Endodermal cell (in vitro differentiated cells): ENCODE data around the gene ATG10. TPM values are rescaled to one million over a fixed set of nuclear protein-coding genes. Genes with fewer than 3 reads are reported as not detected.
A peak's percentile ranks its signal among the peaks of the same experiment; 100 is the strongest.

ENCODE experiments used
- DNase-seq: peaks from one replicate; pipeline ENCODE4 v3.0.0-alpha.2; 2017
- H3K27ac ChIP-seq: 2 replicates; pipeline ENCODE4 v1.5.1; 2013; ENCODE audit warnings: mild to moderate bottlenecking, low read depth, low read length, moderate library complexity
- H3K27me3 ChIP-seq: 2 replicates; pipeline ENCODE4 v1.6.1; 2013; ENCODE audit warnings: mild to moderate bottlenecking, low read length, moderate library complexity; ENCODE audit not compliant: insufficient read depth, control insufficient read depth, poor library complexity, severe bottlenecking
- H3K36me3 ChIP-seq: 2 replicates; pipeline ENCODE4 v1.7.0; 2013; ENCODE audit warnings: mild to moderate bottlenecking, low read length, moderate library complexity; ENCODE audit not compliant: control insufficient read depth, insufficient read depth
- H3K4me1 ChIP-seq: one replicate; pipeline ENCODE4 v1.7.0; 2013; ENCODE audit warnings: low read length; ENCODE audit not compliant: control insufficient read depth, insufficient read depth
- H3K4me3 ChIP-seq: 2 replicates; pipeline ENCODE4 v1.5.1; 2013; ENCODE audit warnings: mild to moderate bottlenecking, low read length, moderate library complexity
- H3K9ac ChIP-seq: 2 replicates; pipeline ENCODE4 v1.6.1; 2013; ENCODE audit warnings: mild to moderate bottlenecking, low read length, moderate library complexity; ENCODE audit not compliant: poor library complexity, severe bottlenecking; ENCODE audit errors: extremely low read depth
- H3K9me3 ChIP-seq: 2 replicates; pipeline ENCODE4 v1.6.1; 2013; ENCODE audit warnings: mild to moderate bottlenecking, low read length, moderate library complexity; ENCODE audit not compliant: control insufficient read depth
- H3K27ac Mint-ChIP-seq: 2 replicates; pipeline ENCODE4 v1.8.0; 2020; ENCODE audit warnings: mixed read lengths
- H3K27me3 Mint-ChIP-seq: 2 replicates; pipeline ENCODE4 v1.8.0; 2021; ENCODE audit warnings: mild to moderate bottlenecking, mixed read lengths; ENCODE audit not compliant: insufficient read depth
- H3K36me3 Mint-ChIP-seq: 2 replicates; pipeline ENCODE4 v1.8.0; 2020; ENCODE audit warnings: low read depth, mixed read lengths
- H3K4me1 Mint-ChIP-seq: 2 replicates; pipeline ENCODE4 v1.8.0; 2020; ENCODE audit warnings: mixed read lengths
- H3K4me3 Mint-ChIP-seq: 2 replicates; pipeline ENCODE4 v1.8.0; 2020; ENCODE audit warnings: mild to moderate bottlenecking, moderate library complexity, mixed read lengths
- H3K9me3 Mint-ChIP-seq: 2 replicates; pipeline ENCODE4 v1.8.0; 2020; ENCODE audit warnings: mild to moderate bottlenecking, mixed read lengths
- CTCF ChIP-seq: fragments of 200-600 bp; sonication (generic); conservative IDR thresholded peaks from 2 replicates; pipeline ENCODE4 v1.5.0; 2021; ENCODE audit warnings: antibody characterized with exemption, mild to moderate bottlenecking
- WGBS, 2 experiments: methylation state at CpG; one replicate each; pipeline versions ENCODE4 v1.1.5 to v1.1.7; 2013; ENCODE audit warnings: missing lambda C conversion rate in 2 of 2, mixed read lengths in 1 of 2; ENCODE audit not compliant: insufficient coverage in 1 of 2, insufficient read length in 1 of 2; 5-methylcytosine and 5-hydroxymethylcytosine counted together
- total RNA-seq, 2 donors: library from RNA; stranded (reverse); fragmentation: NEBNext Ultra II Directional in 1 of 2; extraction: Animal tissue kit (Norgen Biotek cat#: 25700) in 1 of 2; gene quantifications; 2 replicates in 1 of 2; 3 replicates in 1 of 2; pipeline ENCODE4 v1.2.1, GENCODE V29; 2021

Gene ATG10
- total RNA-seq, 2 donors from 2014 or later, result 17.9 to 22.6 TPM

- Histone ChIP-seq H3K36me3 (no peaks in the 10 kb centered on the region), H3K9me3 (no peaks in the 10 kb centered on the region), H3K27me3 (no peaks in the 10 kb centered on the region), H3K27ac (no peak overlapping the region), H3K4me1 (no peaks in the 10 kb centered on the region), H3K4me3 (no peak overlapping the region), H3K9ac (no peak overlapping the region)
- H3K4me1 Mint-ChIP-seq, result peaks cover 6% of the 10 kb centered on the region
- no peaks in the 10 kb centered on the region for H3K36me3 Mint-ChIP-seq
- TF ChIP-seq CTCF, result peak; percentile 45
- peaks cover 7% of the 10 kb centered on the region for H3K27me3 Mint-ChIP-seq
- WGBS, 2 experiments, result 84 to 96% methylated on average over 2 to 3 of the region's 4 CpGs
- peaks cover 5% of the 10 kb centered on the region for H3K9me3 Mint-ChIP-seq
- no peak overlapping the region for H3K27ac Mint-ChIP-seq
- H3K4me3 Mint-ChIP-seq, result no peak overlapping the region
- DNase-seq, result no peak
Measured at GRCh38 chr5:82296929-82297328, 325.1 kb downstream of the ATG10 start.

GRCh38 chr5:82297711-82298110 lies 325.9 kb downstream of the ATG10 start:
- WGBS, 2 experiments, result 75 to 92% methylated on average over 2 to 3 of the region's 3 CpGs
- H3K27me3 Mint-ChIP-seq, result peaks cover 5% of the 10 kb centered on the region

GRCh38 chr5:82298668-82299067 lies 326.8 kb downstream of the ATG10 start:
- no peak overlapping the region for H3K27ac ChIP-seq
- Mint-ChIP-seq H3K27ac (no peak overlapping the region), H3K36me3 (no peaks in the 10 kb centered on the region), H3K27me3 (peaks cover 5% of the 10 kb centered on the region), H3K9me3 (peaks cover 5% of the 10 kb centered on the region), H3K4me3 (no peak overlapping the region), H3K4me1 (peaks cover 4% of the 10 kb centered on the region)
- H3K4me3 ChIP-seq, result no peak overlapping the region
- no peak overlapping the region for H3K9ac ChIP-seq
- 86 to 100% methylated on average over 1 to 2 of the region's 2 CpGs for WGBS, 2 experiments
- DNase-seq, result no peak
- TF ChIP-seq CTCF, result no peak
- H3K27me3 ChIP-seq, result no peaks in the 10 kb centered on the region
- H3K9me3 ChIP-seq, result no peaks in the 10 kb centered on the region
- no peaks in the 10 kb centered on the region for H3K4me1 ChIP-seq
- no peaks in the 10 kb centered on the region for H3K36me3 ChIP-seq

More at GRCh38 chr5:82297711-82298110, 325.9 kb downstream of the ATG10 start:
- H3K27me3 ChIP-seq, result no peaks in the 10 kb centered on the region
- H3K9ac ChIP-seq, result no peak overlapping the region
- no peak for DNase-seq
- Mint-ChIP-seq H3K4me3 (no peak overlapping the region), H3K36me3 (no peaks in the 10 kb centered on the region), H3K4me1 (peaks cover 6% of the 10 kb centered on the region), H3K9me3 (peaks cover 5% of the 10 kb centered on the region), H3K27ac (no peak overlapping the region)
- H3K36me3 ChIP-seq, result no peaks in the 10 kb centered on the region
- H3K4me1 ChIP-seq, result no peaks in the 10 kb centered on the region
- no peak overlapping the region for H3K4me3 ChIP-seq
- no peak overlapping the region for H3K27ac ChIP-seq
- no peaks in the 10 kb centered on the region for H3K9me3 ChIP-seq
- no peak for TF ChIP-seq CTCF
